GM12864 (cell line): ENCODE results near the gene TOMM40.
"Not testable (repeated sequence)": the region's sequence is repeated elsewhere in the genome, so short reads cannot be mapped to it uniquely, and the experiment has no call there.

Experiments used
- DNase-seq: peaks from one replicate; pipeline ENCODE4 v3.0.0-alpha.2; 2011; ENCODE audit warnings: low read depth
- H3K4me3 ChIP-seq: 2 replicates; pipeline ENCODE4 v1.5.1; 2011; ENCODE audit warnings: mild to moderate bottlenecking, low read depth, low read length, control low read depth
- TF ChIP-seq, protein P1 (sequence below): IDR thresholded peaks from 2 replicates; pipeline ENCODE4 v1.5.1; 2011; ENCODE audit warnings: low read depth, mild to moderate bottlenecking, moderate library complexity, low read length, control low read depth, inconsistent platforms; ENCODE audit errors: missing control alignments

Gene TOMM40

DNA sequence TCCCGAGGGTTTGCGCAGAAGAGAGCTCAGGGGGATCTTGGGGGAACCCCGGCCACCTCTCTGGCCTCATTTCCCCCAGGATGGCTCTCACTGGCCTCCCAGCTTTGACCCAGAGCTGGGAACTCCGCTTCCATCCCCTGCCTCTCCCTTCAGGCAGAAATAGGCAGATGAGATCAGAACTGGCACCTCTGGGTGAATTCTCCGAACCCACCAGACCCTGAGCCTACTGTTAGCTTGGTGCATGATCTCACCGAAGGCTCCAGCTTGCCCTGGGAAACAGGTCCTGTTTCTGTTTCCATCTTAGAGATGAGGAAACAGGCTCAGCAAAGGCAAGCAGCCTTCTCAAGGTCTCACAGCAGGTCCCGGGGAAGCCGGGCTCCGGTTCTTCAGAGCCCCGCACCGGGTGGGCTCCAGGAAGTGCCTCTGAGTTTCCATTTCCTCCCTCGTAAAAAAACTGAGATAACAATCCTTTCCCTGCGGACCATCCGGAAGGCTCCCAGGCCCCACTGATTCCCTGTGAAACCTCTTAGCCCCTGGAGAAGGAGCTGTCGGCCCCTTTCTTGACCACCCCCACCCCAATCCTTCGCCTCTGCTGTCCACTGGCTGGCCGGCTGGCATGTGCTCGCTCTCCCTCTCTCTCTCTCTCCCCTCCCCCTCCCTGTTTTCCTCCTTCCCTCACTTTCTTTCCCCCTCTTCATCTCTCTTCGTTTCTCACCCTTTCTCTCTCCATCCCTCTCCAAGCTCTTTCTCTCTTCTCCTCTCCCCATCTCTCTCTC is 42.8 kb upstream of the TOMM40 start:
- TF ChIP-seq, protein P1, sequence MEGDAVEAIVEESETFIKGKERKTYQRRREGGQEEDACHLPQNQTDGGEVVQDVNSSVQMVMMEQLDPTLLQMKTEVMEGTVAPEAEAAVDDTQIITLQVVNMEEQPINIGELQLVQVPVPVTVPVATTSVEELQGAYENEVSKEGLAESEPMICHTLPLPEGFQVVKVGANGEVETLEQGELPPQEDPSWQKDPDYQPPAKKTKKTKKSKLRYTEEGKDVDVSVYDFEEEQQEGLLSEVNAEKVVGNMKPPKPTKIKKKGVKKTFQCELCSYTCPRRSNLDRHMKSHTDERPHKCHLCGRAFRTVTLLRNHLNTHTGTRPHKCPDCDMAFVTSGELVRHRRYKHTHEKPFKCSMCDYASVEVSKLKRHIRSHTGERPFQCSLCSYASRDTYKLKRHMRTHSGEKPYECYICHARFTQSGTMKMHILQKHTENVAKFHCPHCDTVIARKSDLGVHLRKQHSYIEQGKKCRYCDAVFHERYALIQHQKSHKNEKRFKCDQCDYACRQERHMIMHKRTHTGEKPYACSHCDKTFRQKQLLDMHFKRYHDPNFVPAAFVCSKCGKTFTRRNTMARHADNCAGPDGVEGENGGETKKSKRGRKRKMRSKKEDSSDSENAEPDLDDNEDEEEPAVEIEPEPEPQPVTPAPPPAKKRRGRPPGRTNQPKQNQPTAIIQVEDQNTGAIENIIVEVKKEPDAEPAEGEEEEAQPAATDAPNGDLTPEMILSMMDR = no peak
- H3K4me3 ChIP-seq = no peak overlapping the region
- no peak for DNase-seq

DNA sequence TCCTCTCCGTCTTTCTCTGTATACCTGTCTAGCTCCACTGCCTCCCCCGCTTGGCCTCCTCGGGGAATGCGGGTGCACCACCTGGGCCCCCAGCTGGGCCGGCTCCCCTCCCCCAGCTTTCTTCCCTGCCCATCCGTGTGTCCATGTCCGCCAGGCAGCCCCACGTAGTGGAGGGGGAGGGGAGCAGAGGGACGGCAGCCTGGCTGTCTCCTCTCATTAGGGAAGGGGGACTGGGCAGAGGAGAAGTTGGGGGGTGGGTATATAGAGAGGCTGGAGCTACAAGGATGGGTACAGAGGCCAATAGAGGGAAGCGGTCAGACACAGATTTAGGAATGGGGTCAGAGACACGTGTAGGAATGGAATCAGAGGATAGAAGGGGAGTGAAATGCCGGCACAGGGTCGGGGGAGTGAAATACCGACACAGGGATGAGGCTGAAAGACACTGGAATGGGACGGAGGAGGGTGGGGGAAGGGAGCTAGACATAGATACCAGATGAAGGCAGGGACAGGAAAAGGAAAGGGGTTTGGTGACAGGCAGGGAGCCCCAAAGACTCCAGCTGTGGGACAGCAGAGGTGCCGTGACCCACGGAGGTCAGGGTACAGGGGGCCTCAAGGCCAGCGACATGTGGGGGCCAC is 42.1 kb upstream of the TOMM40 start:
- TF ChIP-seq, protein P1 = no peak
- no peak for DNase-seq
- H3K4me3 ChIP-seq = no peak overlapping the region

DNA sequence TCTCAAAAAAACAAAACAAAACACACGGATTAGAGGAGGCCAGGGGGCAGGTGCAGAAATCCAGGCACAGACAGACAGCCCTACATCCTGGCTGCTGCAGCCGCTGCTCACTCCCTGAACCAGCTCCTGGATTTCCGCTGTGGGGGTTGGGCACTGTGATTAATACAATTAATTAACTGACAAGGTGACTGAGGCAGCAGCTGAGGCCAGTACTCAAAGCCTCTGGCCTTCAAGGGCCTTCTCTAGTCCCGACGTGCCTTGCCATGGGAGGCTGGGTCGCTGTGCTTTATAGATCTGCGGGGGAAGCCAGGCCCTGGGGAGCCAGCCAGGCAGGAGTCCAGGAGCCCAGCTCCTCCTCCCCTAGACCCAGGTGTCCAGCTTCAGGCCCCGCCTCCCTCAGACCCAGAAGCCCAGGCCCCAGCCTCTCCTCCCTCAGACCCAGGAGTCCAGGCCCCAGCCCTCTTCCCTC is 40.4 kb upstream of the TOMM40 start:
- no peak for DNase-seq
- no peak overlapping the region for H3K4me3 ChIP-seq
- TF ChIP-seq, protein P1 = no peak

DNA sequence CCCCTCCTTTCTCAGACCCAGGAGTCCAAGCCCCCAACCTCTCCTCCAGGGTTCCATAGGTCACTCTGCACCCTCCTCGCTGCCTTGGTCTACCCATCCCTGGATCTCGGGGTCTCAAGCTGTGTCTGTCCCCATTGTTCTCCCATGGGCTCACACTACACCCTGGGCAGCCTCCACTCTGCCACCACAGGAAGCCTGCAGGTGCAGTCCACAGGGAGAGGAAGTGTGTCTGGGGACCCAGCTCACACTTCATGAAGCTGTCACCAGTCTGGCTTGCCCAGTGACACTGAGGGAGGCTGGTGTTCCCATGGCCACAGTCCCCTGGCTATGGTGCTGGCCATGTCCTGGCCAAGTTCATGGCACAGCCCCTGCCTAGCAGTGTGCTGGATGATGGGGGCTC is 39.6 kb upstream of the TOMM40 start:
- TF ChIP-seq, protein P1 = no peak
- DNase-seq = no peak
- no peak overlapping the region for H3K4me3 ChIP-seq

DNA sequence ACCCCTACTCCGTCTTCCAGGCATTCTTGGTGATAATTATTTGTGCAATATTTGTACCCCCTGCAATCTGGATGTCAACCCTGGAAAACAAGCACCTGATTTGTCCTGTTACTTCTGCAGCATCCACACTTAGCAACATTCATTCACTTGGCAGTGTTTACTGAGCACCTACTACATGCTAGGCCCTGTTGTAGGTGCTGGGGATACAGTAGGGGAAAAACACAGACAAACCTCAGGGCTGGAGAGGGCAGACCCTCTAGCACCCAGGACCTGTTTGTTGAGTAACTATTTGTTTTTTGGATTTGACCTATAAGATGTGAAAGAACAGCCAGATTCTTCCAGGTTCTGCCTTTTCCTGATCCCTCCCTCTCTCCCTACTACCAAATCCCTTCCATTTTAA is 35.4 kb upstream of the TOMM40 start:
- TF ChIP-seq, protein P1 = no peak
- DNase-seq = no peak
- no peak overlapping the region for H3K4me3 ChIP-seq

DNA sequence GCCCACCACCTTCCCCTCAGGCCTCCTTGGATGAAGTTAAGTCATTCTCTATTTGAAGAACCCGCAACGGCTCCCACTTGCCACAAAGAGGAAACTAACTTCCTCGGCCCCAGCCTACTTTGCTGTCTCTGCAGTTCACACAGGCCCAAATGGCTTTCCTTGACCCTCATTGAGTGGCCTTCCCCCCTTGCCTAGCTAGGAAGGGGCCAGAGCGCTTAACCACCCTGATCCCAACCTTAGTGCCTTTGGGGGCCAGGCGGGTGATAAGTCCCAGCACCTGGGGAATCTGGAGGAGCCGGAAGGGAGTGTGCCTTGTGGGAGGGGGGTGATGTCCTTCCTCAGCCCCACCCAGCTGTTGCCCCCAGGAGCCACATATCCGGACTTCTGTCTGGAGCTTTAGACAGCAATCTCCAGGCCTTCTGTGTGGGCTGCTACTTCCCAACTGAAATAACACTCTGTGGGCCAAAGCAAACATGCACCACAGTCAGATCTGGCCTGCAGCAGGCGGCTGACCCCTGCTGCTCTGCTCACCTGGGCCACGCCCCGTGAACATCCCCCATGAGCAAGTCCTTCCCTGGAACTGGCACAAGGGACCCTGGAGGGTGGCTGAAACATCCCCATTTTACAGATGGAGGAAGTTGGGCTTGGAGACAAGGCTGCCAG is 34.5 kb upstream of the TOMM40 start:
- no peak for DNase-seq
- no peak overlapping the region for H3K4me3 ChIP-seq
- TF ChIP-seq, protein P1 = no peak

DNA sequence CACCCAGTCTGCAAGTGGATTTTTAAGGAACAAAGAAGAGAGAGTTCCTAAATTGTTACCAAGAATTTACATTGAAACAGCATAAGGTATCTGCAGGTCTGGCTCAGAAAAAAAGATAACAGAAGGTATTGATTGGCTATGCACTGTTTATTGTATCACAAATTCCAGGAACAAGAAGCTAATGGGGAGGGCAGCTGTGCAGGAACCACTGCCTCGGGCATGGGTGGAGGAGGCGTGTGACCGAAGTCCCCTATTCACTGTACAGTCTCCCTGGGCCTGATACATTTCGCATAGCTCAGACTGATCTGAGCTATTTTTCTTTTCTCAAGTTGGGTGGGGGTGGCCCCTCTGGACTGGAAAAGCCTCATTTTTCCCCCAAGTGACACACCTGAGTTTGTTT is 33.2 kb upstream of the TOMM40 start:
- TF ChIP-seq, protein P1 = no peak

DNA sequence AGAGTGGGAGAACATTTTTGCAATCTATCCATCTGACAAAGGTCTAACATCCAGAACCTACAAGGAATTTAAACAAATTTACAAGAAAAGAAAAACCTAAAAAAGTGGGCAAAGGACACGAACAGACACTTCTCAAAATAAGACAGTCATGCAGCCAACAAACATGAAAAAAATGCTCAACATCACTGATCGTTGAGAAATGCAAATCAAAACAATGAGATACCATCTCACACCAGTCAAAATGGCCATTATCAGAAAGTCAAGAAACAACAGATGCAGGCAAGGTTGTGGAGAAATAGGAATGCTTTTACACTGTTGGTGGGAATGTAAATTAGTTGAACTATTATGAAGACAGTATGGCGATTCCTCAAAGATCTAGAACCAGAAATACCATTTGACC is 29.5 kb upstream of the TOMM40 start:
- not testable (repeated sequence) for H3K4me3 ChIP-seq, DNase-seq

More for the DNA sequence above, 33.2 kb upstream of the TOMM40 start:
- no peak for DNase-seq
- no peak overlapping the region for H3K4me3 ChIP-seq
